Measurements from ENCODE around the gene RGL1.
A peak's percentile ranks its signal among the peaks of the same experiment; 100 is the strongest.
"Not testable (repeated sequence)": the region's sequence is repeated elsewhere in the genome, so short reads cannot be mapped to it uniquely, and the experiment has no call there.

Gene RGL1

DNA sequence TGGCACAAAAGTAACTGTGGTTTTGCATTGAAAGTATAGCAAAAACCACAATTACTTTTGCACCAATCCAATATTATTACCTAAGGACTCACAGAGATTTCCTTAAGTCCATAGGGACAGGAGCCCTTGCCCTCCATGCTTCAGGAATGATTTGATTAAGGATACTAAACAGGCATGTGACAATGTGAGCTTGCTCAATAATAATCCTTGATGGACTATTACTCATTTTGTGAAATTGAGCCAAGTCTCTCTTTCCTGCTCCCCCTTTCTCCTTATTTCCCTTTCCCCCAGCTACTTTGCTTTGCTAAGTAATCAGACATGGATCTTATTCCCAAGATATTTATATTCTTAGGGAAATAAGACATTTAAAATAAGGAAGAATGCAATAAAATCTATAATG is 21.6 kb upstream of the RGL1 start:
- POLR2A ChIA-PET = no interaction called here
- H3K9me3 ChIP-seq (ENCODE audit: control insufficient read depth, insufficient read depth, low read depth, low read length) = no peaks in the 10 kb centered on the region
- CTCF ChIA-PET = interaction anchor here (1.1 to 2.7 kb wide), 2 partner anchors 128 to 133 kb away, joined by 3 to 7 read pairs; no protein-coding TSS in a partner anchor

DNA sequence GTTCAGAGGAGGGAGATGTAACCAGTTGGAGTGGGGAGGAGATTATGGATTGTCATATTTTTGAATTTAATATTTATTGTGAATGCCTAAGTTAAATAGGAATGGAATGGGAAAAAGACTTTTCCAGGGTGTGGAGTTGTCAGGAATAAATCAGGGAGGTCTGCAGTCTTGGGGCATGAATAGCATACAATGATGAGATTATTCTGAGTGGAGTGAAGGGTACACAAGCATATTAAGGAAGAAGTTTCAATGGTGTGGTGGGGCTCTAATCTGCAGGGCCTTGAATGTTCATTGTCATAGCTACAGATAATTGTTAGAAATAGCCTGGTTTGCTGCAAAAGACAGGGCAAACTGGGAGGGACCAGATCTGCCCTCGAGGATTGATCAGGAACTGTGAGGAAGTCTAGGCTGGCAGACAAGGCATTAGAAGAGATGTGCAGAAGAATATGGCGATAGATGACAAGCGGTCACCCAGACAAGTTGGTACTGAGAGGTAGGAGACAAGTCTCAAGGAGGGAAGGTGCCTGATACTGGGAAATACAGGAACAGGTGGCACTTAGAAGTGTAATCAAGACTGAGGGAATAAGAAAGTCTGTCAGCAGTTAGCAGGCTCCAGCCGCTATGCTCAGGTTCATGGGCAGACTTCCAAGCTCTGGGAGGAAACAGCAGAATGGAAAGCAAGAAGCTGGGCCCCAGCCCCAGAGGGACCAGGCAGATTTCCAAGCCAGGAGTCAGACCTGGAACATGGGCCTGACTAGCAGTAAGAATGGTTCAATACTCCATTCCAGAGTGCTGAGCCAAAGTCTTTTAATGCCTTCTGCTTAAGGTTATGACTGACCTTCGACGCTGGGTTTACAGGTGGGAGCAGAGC is 20.9 kb upstream of the RGL1 start:
- no peaks in the 10 kb centered on the region for H3K4me1 ChIP-seq (ENCODE audit: control insufficient read depth, insufficient read depth, low read length)
- CTCF ChIA-PET = interaction anchor here (0.6 to 1.1 kb wide), 2 partner anchors 114 to 129 kb away, joined by 3 read pairs; no protein-coding TSS in a partner anchor
- no peak for TF ChIP-seq ZNF785 (tag by site-specific recombination; IDR thresholded peaks at IDR 0.05)
- TF ChIP-seq, protein P1, sequence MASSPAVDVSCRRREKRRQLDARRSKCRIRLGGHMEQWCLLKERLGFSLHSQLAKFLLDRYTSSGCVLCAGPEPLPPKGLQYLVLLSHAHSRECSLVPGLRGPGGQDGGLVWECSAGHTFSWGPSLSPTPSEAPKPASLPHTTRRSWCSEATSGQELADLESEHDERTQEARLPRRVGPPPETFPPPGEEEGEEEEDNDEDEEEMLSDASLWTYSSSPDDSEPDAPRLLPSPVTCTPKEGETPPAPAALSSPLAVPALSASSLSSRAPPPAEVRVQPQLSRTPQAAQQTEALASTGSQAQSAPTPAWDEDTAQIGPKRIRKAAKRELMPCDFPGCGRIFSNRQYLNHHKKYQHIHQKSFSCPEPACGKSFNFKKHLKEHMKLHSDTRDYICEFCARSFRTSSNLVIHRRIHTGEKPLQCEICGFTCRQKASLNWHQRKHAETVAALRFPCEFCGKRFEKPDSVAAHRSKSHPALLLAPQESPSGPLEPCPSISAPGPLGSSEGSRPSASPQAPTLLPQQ (tag by site-specific recombination; IDR thresholded peaks at IDR 0.05) = peak; percentile 48; the same call in 1 of the 2 replicates

More for the DNA sequence above, 21.6 kb upstream of the RGL1 start:
- Histone ChIP-seq H3K36me3 (ENCODE audit: control insufficient read depth in 2 of 2, insufficient read depth in 1 of 2, low read length in 2 of 2) (no peaks in the 10 kb centered on the region), H3K4me1 (ENCODE audit: control insufficient read depth, insufficient read depth, low read length) (no peaks in the 10 kb centered on the region), H3K4me3 (ENCODE audit: low read depth, low read length) (no peak overlapping the region), H3K27ac (ENCODE audit: extremely low read depth, low read depth, low read length) (no peak overlapping the region)
- no peak for TF ChIP-seq ZNF530 (tag by site-specific recombination; IDR thresholded peaks at IDR 0.05; ENCODE audit: low read depth)
- no peak for TF ChIP-seq ZNF239 (tag by site-specific recombination; IDR thresholded peaks at IDR 0.05)
- TF ChIP-seq ZNF561 (tag by site-specific recombination; IDR thresholded peaks at IDR 0.05; ENCODE audit: borderline replicate concordance) = no peak
- TF ChIP-seq ZNF114 (tag by site-specific recombination; IDR thresholded peaks at IDR 0.05) = no peak
- TF ChIP-seq ZNF202 (tag by site-specific recombination; IDR thresholded peaks at IDR 0.05; ENCODE audit: borderline replicate concordance) = no peak
- TF ChIP-seq ZNF571 (tag by site-specific recombination; IDR thresholded peaks at IDR 0.05) = no peak
- TF ChIP-seq ZNF510 (tag by site-specific recombination; IDR thresholded peaks at IDR 0.05; ENCODE audit: insufficient replicate concordance) = no peak
- TF ChIP-seq ZNF777 (tag by site-specific recombination; IDR thresholded peaks at IDR 0.05; ENCODE audit: borderline replicate concordance) = no peak

DNA sequence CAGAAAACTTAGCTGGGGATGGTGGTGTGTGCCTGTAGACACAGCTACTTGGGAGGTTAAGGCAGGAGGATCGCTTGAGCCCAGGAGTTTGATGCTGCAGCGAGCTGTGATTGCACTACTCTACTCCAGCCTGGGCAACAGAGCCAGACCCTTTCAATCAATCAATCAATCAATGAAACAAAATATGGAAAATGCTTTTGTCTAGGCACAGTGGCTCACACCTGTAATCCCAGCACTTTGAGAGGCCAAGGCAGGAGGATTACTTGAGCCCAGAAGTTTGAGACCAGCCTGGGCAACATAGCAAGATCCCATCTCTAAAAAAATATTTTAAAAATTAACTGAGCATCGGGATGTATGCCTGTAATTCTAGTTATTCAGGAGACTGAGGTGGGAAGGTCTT is 19.0 kb upstream of the RGL1 start:
- CTCF ChIA-PET; H3K27ac ChIP-seq (ENCODE audit: extremely low read depth, low read depth, low read length); H3K9me3 ChIP-seq (ENCODE audit: control insufficient read depth, insufficient read depth, low read depth, low read length); H3K36me3 ChIP-seq (ENCODE audit: control insufficient read depth in 2 of 2, insufficient read depth in 1 of 2, low read length in 2 of 2); POLR2A ChIA-PET; H3K4me3 ChIP-seq (ENCODE audit: low read depth, low read length); H3K4me1 ChIP-seq (ENCODE audit: control insufficient read depth, insufficient read depth, low read length): not testable (repeated sequence)
- TF ChIP-seq ZNF121 (tag by site-specific recombination; IDR thresholded peaks at IDR 0.05) = peak; percentile 89

More for the DNA sequence above, 20.9 kb upstream of the RGL1 start:
- Histone ChIP-seq H3K27ac (ENCODE audit: extremely low read depth, low read depth, low read length) (no peak overlapping the region), H3K36me3 (ENCODE audit: control insufficient read depth in 2 of 2, insufficient read depth in 1 of 2, low read length in 2 of 2) (no peaks in the 10 kb centered on the region), H3K9me3 (ENCODE audit: control insufficient read depth, insufficient read depth, low read depth, low read length) (no peaks in the 10 kb centered on the region), H3K4me3 (ENCODE audit: low read depth, low read length) (no peak overlapping the region)
- POLR2A ChIA-PET = no interaction called here

DNA sequence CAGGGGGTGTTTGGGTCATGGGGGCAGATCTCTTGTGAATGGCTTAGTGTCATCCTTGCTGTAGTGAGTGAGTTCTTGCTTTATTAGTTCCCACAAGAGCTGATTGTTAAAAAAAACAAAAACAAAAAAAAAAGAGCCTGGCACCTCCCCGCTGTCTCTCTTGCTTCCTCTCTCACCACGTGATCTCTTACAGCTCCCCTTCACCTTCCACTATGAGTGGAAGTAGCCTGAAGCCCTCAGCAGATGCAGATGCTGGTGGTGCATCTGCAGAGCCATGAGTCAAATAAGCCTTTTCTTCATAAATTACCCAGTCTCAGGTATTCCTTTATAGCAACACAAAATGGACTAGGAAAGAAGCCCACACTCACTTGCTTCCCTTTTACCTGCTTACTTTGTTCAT is 17.2 kb upstream of the RGL1 start:
- POLR2A ChIA-PET = no interaction called here
- H3K4me3 ChIP-seq (ENCODE audit: low read depth, low read length) = no peak overlapping the region
- CTCF ChIA-PET = no interaction called here
- no peaks in the 10 kb centered on the region for H3K9me3 ChIP-seq (ENCODE audit: control insufficient read depth, insufficient read depth, low read depth, low read length)
- H3K27ac ChIP-seq (ENCODE audit: extremely low read depth, low read depth, low read length) = no peak overlapping the region
- no peaks in the 10 kb centered on the region for H3K4me1 ChIP-seq (ENCODE audit: control insufficient read depth, insufficient read depth, low read length)
- no peak for TF ChIP-seq ZNF629 (tag by site-specific recombination; IDR thresholded peaks at IDR 0.05)
- TF ChIP-seq, protein P2, sequence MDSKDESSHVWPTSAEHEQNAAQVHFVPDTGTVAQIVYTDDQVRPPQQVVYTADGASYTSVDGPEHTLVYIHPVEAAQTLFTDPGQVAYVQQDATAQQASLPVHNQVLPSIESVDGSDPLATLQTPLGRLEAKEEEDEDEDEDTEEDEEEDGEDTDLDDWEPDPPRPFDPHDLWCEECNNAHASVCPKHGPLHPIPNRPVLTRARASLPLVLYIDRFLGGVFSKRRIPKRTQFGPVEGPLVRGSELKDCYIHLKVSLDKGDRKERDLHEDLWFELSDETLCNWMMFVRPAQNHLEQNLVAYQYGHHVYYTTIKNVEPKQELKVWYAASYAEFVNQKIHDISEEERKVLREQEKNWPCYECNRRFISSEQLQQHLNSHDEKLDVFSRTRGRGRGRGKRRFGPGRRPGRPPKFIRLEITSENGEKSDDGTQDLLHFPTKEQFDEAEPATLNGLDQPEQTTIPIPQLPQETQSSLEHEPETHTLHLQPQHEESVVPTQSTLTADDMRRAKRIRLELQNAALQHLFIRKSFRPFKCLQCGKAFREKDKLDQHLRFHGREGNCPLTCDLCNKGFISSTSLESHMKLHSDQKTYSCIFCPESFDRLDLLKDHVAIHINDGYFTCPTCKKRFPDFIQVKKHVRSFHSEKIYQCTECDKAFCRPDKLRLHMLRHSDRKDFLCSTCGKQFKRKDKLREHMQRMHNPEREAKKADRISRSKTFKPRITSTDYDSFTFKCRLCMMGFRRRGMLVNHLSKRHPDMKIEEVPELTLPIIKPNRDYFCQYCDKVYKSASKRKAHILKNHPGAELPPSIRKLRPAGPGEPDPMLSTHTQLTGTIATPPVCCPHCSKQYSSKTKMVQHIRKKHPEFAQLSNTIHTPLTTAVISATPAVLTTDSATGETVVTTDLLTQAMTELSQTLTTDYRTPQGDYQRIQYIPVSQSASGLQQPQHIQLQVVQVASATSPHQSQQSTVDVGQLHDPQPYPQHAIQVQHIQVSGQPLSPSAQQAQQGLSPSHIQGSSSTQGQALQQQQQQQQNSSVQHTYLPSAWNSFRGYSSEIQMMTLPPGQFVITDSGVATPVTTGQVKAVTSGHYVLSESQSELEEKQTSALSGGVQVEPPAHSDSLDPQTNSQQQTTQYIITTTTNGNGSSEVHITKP (tag by site-specific recombination; IDR thresholded peaks at IDR 0.05) = peak; percentile 37; the same call in 1 of the 2 replicates
- no peaks in the 10 kb centered on the region for H3K36me3 ChIP-seq (ENCODE audit: control insufficient read depth in 2 of 2, insufficient read depth in 1 of 2, low read length in 2 of 2)
